ENCODE measurements around the gene BDNF. TPM values are rescaled to one million over a fixed set of nuclear protein-coding genes. Genes with fewer than 3 reads are reported as not detected.

Gene BDNF
- polyA plus RNA-seq (2012; ENCODE audit: insufficient read length, low read depth), result 11.6 TPM

DNA sequence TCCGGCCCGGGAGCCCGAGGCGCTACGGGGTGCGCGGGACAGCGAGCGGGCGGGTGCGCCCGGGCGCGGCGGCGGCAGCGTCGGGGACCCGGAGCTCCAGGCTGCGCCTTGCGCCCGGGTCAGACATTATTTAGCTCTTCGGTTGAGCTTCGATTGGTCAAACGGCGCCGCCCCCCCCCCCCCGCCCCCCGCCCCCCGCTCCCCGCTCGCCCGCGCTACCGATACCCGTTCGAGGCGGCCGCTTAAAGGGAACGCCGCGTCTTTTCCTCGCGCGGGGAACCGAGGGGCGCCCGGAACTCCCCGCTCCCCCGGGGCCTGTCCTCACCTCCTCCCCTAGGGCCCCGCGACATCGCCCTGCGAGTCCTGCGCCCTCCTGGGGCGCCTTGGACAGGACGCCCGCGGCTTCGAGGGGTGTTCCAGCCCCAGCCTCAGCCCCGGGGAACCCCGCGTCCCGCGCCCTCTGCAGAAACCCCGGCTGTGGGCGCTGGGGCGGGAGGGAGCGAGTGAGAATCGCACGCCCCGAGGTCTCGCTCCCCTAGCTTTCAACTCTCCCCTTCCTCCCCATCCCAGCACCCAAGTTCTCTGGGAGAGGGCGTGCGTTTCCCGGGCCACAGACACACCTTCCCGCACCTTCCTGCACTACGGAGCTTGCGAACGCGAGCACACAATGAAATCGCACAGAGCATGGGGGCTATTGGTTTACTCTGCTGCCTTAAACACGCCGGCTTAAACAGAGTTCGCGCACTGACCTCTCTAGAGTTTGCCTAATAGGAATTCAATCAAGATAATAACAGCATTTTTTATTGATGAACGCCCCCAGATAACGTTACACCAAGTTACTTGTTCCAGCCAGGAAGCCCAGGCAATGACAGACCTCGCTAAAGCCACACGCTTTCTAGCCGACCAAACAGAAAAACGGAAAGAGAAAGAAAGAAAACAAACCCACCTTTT is at the start of gene BDNF:
TSS of gene BDNF (minus strand) at position 105 of the 951 bp plus-strand sequence. CDS start 41,891 bp downstream, outside the sequence.
- TF ChIP-seq TAF1 (IDR thresholded peaks at IDR 0.05; ENCODE audit: borderline replicate concordance, insufficient read depth, low read length), result no peak
- no peak for TF ChIP-seq SIN3A (IDR thresholded peaks at IDR 0.05; ENCODE audit: borderline replicate concordance, insufficient read depth, low read length)
- TF ChIP-seq, protein P1, sequence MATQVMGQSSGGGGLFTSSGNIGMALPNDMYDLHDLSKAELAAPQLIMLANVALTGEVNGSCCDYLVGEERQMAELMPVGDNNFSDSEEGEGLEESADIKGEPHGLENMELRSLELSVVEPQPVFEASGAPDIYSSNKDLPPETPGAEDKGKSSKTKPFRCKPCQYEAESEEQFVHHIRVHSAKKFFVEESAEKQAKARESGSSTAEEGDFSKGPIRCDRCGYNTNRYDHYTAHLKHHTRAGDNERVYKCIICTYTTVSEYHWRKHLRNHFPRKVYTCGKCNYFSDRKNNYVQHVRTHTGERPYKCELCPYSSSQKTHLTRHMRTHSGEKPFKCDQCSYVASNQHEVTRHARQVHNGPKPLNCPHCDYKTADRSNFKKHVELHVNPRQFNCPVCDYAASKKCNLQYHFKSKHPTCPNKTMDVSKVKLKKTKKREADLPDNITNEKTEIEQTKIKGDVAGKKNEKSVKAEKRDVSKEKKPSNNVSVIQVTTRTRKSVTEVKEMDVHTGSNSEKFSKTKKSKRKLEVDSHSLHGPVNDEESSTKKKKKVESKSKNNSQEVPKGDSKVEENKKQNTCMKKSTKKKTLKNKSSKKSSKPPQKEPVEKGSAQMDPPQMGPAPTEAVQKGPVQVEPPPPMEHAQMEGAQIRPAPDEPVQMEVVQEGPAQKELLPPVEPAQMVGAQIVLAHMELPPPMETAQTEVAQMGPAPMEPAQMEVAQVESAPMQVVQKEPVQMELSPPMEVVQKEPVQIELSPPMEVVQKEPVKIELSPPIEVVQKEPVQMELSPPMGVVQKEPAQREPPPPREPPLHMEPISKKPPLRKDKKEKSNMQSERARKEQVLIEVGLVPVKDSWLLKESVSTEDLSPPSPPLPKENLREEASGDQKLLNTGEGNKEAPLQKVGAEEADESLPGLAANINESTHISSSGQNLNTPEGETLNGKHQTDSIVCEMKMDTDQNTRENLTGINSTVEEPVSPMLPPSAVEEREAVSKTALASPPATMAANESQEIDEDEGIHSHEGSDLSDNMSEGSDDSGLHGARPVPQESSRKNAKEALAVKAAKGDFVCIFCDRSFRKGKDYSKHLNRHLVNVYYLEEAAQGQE (IDR thresholded peaks at IDR 0.05; ENCODE audit: insufficient read depth in 1 of 2, low read depth in 2 of 2, low read length in 2 of 2), result no peak
- no peak for TF ChIP-seq POLR2AphosphoS5 (IDR thresholded peaks at IDR 0.05; ENCODE audit: low read depth, low read length)
- TF ChIP-seq FOXP2 (optimal IDR thresholded peaks at IDR 0.05; ENCODE audit: borderline replicate concordance, extremely low read depth, extremely low read length, insufficient read depth), result no peak

DNA sequence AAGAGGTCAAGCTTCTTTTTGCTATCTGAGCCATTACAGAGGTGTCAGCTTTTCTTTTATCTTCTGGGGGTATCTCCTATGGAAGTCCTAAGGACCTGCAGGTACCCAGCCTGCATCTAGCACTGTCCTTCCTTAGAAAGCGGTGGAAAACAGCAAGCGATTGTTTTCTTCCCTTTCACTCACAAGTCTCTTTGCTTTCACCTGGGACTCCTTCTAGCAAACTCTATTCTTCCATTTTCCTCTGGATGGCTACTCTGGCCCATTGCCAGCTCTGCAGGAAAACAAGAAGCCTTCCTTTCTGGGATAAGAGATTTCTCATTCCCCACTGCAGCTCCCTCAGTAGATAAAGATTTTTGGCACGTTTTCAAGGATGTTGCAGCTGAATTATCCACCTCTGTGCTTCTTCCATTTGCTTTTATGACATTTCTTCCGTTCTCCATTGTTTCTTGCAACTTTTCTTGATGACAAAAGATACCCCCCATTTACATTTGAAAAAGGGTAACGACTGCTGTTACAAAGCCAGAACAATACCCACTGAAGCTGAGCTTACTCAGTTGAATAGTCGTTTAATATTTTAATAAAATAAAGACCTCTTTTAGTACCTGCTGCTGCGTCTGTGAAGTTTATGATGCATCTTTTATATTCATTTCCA is 40.2 kb upstream of the BDNF start:
- TF ChIP-seq, protein P1 (IDR thresholded peaks at IDR 0.05; ENCODE audit: insufficient read depth in 1 of 2, low read depth in 2 of 2, low read length in 2 of 2), result no peak
- TF ChIP-seq SIN3A (IDR thresholded peaks at IDR 0.05; ENCODE audit: borderline replicate concordance, insufficient read depth, low read length), result no peak
- TF ChIP-seq TAF1 (IDR thresholded peaks at IDR 0.05; ENCODE audit: borderline replicate concordance, insufficient read depth, low read length), result no peak
- TF ChIP-seq FOXP2 (optimal IDR thresholded peaks at IDR 0.05; ENCODE audit: borderline replicate concordance, extremely low read depth, extremely low read length, insufficient read depth), result no peak
- no peak for TF ChIP-seq POLR2AphosphoS5 (IDR thresholded peaks at IDR 0.05; ENCODE audit: low read depth, low read length)

GRCh38 chr11:27735281-27735680 is 35.0 kb upstream of the BDNF start:
- TF ChIP-seq TAF1 (IDR thresholded peaks at IDR 0.05; ENCODE audit: borderline replicate concordance, insufficient read depth, low read length), result no peak
- TF ChIP-seq POLR2AphosphoS5 (IDR thresholded peaks at IDR 0.05; ENCODE audit: low read depth, low read length), result no peak
- no peak for TF ChIP-seq FOXP2 (optimal IDR thresholded peaks at IDR 0.05; ENCODE audit: borderline replicate concordance, extremely low read depth, extremely low read length, insufficient read depth)
- no peak for TF ChIP-seq SIN3A (IDR thresholded peaks at IDR 0.05; ENCODE audit: borderline replicate concordance, insufficient read depth, low read length)
- TF ChIP-seq, protein P1 (IDR thresholded peaks at IDR 0.05; ENCODE audit: insufficient read depth in 1 of 2, low read depth in 2 of 2, low read length in 2 of 2), result no peak

- TF ChIP-seq TAF1 (IDR thresholded peaks at IDR 0.05; ENCODE audit: borderline replicate concordance, insufficient read depth, low read length) (no peak), FOXP2 (optimal IDR thresholded peaks at IDR 0.05; ENCODE audit: borderline replicate concordance, extremely low read depth, extremely low read length, insufficient read depth) (no peak), SIN3A (IDR thresholded peaks at IDR 0.05; ENCODE audit: borderline replicate concordance, insufficient read depth, low read length) (no peak), POLR2AphosphoS5 (IDR thresholded peaks at IDR 0.05; ENCODE audit: low read depth, low read length) (no peak)
- TF ChIP-seq, protein P1 (IDR thresholded peaks at IDR 0.05; ENCODE audit: insufficient read depth in 1 of 2, low read depth in 2 of 2, low read length in 2 of 2), result no peak
These were observed 26.7 kb upstream of the BDNF start for GRCh38 chr11:27726981-27727380.
